Testis (tissue), 3 donors: ENCODE results near the gene PRKAR2B. TPM values are rescaled to one million over a fixed set of nuclear protein-coding genes. Genes with fewer than 3 reads are reported as not detected.
A peak's percentile ranks its signal among the peaks of the same experiment; 100 is the strongest.

Experiments used
- DNase-seq: peaks from one replicate; pipeline ENCODE4 v3.0.0-alpha.2; 2019
- H3K27ac ChIP-seq, 2 donors: fragments of 200-600 bp; sonication (generic); one replicate each; pipeline ENCODE4 v1.5.1; 2019
- H3K27me3 ChIP-seq: fragments of 200-600 bp; sonication (generic); one replicate; pipeline ENCODE4 v1.5.1; 2019
- H3K36me3 ChIP-seq: fragments of 200-600 bp; sonication (generic); one replicate; pipeline ENCODE4 v1.5.1; 2017; ENCODE audit warnings: low read depth; ENCODE audit errors: missing control alignments
- H3K4me1 ChIP-seq: fragments of 200-600 bp; sonication (generic); one replicate; pipeline ENCODE4 v1.5.1; 2019
- H3K4me3 ChIP-seq, 2 donors: fragments of 200-600 bp; sonication (generic); one replicate each; pipeline ENCODE4 v1.5.1; 2017 to 2019
- H3K9me3 ChIP-seq: fragments of 200-600 bp; sonication (generic); one replicate; pipeline ENCODE4 v1.5.1; 2017
- POLR2A ChIP-seq: fragments of 450-650 bp; IDR thresholded peaks from one replicate; pipeline ENCODE4 v1.6.1; 2017; ENCODE audit warnings: antibody characterized with exemption, mild to moderate bottlenecking, moderate library complexity
- WGBS, 2 donors: methylation state at CpG; one replicate each; pipeline ENCODE4 v1.1.5; 2018; 5-methylcytosine and 5-hydroxymethylcytosine counted together
- intact Hi-C: fragments of 100-400 bp; cut with DNase I; formaldehyde crosslinking; loops from one replicate; pipeline ENCODE4 v1.15.1; 2023; ENCODE audit warnings: low total_unique reads
- polyA plus RNA-seq: library from polyadenylated mRNA; stranded (reverse); fragments of 350-450 nt; fragmentation: Illumina TruSeq; extraction: RNeasy Lipid Tissue Mini Kit (QIAGEN cat#74804); gene quantifications from one replicate; pipeline ENCODE4 v1.2.3, GENCODE V29; 2014; ENCODE audit warnings: low read depth, low replicate concordance; ENCODE audit not compliant: insufficient read depth
- total RNA-seq, 2 donors: library from RNA; depleted of rRNA; stranded (reverse); fragments of >200 nt; gene quantifications; one replicate each; pipeline ENCODE4 v1.2.3, GENCODE V29; 2016
- TF ChIP-seq, protein P1 (sequence below), 3 experiments: fragments of 450-650 bp in 2 of 3; fragments of 200-600 bp in 1 of 3; sonication (generic) in 1 of 3; IDR thresholded peaks; one replicate each; pipeline ENCODE4 v1.5.1; 2016 to 2019; ENCODE audit warnings: antibody characterized with exemption in 3 of 3, mild to moderate bottlenecking in 2 of 3, moderate library complexity in 1 of 3

PRKAR2B gene
- total and polyA plus RNA-seq, 3 donors from 2014 or later, result 51.7 to 81.8 (median 66.3) TPM

DNA sequence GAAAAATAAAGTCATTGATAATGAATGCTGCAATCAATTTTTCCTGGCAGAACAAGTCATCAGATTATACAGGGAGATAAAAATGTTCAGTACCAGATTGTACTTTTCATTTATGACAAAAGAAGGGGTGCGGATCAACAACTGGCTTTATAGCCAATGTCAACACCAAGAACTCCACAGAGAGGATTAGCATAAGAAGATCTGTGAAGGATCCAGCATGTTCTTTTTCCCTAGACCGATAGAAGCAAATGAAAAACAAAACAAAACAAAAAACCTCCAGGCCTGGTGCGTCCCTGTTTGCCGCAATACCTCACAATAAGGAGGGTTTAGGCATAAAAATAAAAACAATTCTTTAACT is 34.7 kb upstream of the PRKAR2B start:
- intact Hi-C loops, result no loop called here
- 54 to 58% methylated on average over 4 of the region's 4 CpGs for WGBS, 2 donors
- TF ChIP-seq, protein P1, sequence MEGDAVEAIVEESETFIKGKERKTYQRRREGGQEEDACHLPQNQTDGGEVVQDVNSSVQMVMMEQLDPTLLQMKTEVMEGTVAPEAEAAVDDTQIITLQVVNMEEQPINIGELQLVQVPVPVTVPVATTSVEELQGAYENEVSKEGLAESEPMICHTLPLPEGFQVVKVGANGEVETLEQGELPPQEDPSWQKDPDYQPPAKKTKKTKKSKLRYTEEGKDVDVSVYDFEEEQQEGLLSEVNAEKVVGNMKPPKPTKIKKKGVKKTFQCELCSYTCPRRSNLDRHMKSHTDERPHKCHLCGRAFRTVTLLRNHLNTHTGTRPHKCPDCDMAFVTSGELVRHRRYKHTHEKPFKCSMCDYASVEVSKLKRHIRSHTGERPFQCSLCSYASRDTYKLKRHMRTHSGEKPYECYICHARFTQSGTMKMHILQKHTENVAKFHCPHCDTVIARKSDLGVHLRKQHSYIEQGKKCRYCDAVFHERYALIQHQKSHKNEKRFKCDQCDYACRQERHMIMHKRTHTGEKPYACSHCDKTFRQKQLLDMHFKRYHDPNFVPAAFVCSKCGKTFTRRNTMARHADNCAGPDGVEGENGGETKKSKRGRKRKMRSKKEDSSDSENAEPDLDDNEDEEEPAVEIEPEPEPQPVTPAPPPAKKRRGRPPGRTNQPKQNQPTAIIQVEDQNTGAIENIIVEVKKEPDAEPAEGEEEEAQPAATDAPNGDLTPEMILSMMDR (IDR thresholded peaks at IDR 0.05), result no peak
- TF ChIP-seq POLR2A, result no peak

DNA sequence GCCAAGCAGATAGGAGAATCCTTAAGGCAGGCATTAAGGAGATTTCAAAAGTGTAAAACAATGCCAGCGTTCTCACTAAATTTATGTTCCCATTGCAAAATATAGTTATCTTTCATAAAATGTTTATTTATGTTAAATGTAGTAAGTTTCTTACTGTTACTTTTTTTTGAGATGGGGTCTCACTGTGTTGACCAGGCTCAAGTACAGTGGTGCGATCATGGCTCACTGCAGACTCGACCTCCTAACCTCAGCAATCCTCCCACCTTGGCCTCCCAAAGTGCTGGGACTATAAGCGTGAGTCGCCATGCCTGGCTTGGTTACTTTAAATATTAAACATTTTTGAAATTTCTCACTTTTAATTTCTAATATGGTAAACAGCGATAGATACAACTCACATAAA is 31.8 kb upstream of the PRKAR2B start:
- Histone ChIP-seq H3K27ac (no peak overlapping the region), H3K9me3 (no peaks in the 10 kb centered on the region), H3K4me3 (no peak overlapping the region), H3K4me1 (no peaks in the 10 kb centered on the region), H3K27me3 (no peaks in the 10 kb centered on the region), H3K36me3 (no peaks in the 10 kb centered on the region)
- intact Hi-C loops, result no loop called here
- no peak for TF ChIP-seq POLR2A
- TF ChIP-seq, protein P1 (IDR thresholded peaks at IDR 0.05), result no peak
- no peak for DNase-seq
- 88 to 98% methylated on average over 6 of the region's 6 CpGs for WGBS, 2 donors

More for the DNA sequence above, 34.7 kb upstream of the PRKAR2B start:
- Histone ChIP-seq H3K4me1 (no peaks in the 10 kb centered on the region), H3K27me3 (no peaks in the 10 kb centered on the region), H3K9me3 (no peaks in the 10 kb centered on the region), H3K27ac (peak overlapping the region in 1 of 2 donors; percentile 38), H3K4me3 (no peak overlapping the region), H3K36me3 (no peaks in the 10 kb centered on the region)
- no peak for DNase-seq

GRCh38 chr7:107014387-107015023 is 30.0 kb upstream of the PRKAR2B start:
- intact Hi-C loops, result no loop called here

GRCh38 chr7:107016312-107016711 is 28.2 kb upstream of the PRKAR2B start:
- H3K4me3 ChIP-seq, result no peak overlapping the region
- no peaks in the 10 kb centered on the region for H3K36me3 ChIP-seq
- no peaks in the 10 kb centered on the region for H3K4me1 ChIP-seq
- intact Hi-C loops, result no loop called here
- DNase-seq, result no peak
- TF ChIP-seq, protein P1 (IDR thresholded peaks at IDR 0.05), result no peak
- no peak for TF ChIP-seq POLR2A
- H3K27me3 ChIP-seq, result no peaks in the 10 kb centered on the region
- no peaks in the 10 kb centered on the region for H3K9me3 ChIP-seq
- no peak overlapping the region for H3K27ac ChIP-seq
- 63 to 69% methylated on average over 4 of the region's 4 CpGs for WGBS, 2 donors

More at GRCh38 chr7:107014387-107015023, 30.0 kb upstream of the PRKAR2B start:
- Histone ChIP-seq H3K4me1 (no peaks in the 10 kb centered on the region), H3K9me3 (no peaks in the 10 kb centered on the region), H3K27ac (no peak overlapping the region), H3K36me3 (no peaks in the 10 kb centered on the region), H3K27me3 (no peaks in the 10 kb centered on the region), H3K4me3 (no peak overlapping the region)
- DNase-seq, result no peak
- WGBS, 2 donors, result 46 to 50% methylated on average over 7 of the region's 7 CpGs
- TF ChIP-seq POLR2A, result no peak
- TF ChIP-seq, protein P1 (IDR thresholded peaks at IDR 0.05), result no peak
